PC-3 (cell line): ENCODE measurements around the gene STX17. TPM values are rescaled to one million over a fixed set of nuclear protein-coding genes. Genes with fewer than 3 reads are reported as not detected.

Experiments used
- ATAC-seq: fragments of 200-7000 bp; cut with Tn5 transposase; 2 replicates; pipeline ENCODE4 v1.9.1; 2020; ENCODE audit warnings: mild to moderate bottlenecking, moderate library complexity
- BruUV-seq: library from RNA; stranded (reverse); fragments of 400-500 nt; replicated peaks from 2 replicates; lab custom pipeline; 2021; lab: Mats Ljungman, UMichigan
- CTCF ChIA-PET: fragments of 300-600 bp; sonication (Branson Sonifier 250); formaldehyde crosslinking; loops from one replicate; lab custom pipeline; 2022; ENCODE audit warnings: antibody characterized with exemption; lab: Charles Lee
- POLR2A ChIA-PET: fragments of 300-600 bp; sonication (Branson Sonifier 250); formaldehyde crosslinking; loops from one replicate; lab custom pipeline; 2022; ENCODE audit warnings: antibody characterized with exemption; ENCODE audit not compliant: unreplicated experiment; lab: Charles Lee
- DNase-seq: peaks from one replicate; pipeline ENCODE4 v3.0.0-alpha.2; 2015
- H2AFZ ChIP-seq: fragments of 300-600 bp; sonication (generic); 2 replicates; pipeline ENCODE4 v1.6.0; 2016; ENCODE audit warnings: antibody characterized with exemption, low read length
- H3F3A ChIP-seq: fragments of 300-600 bp; sonication (generic); one replicate; pipeline ENCODE4 v1.6.0; 2017; ENCODE audit warnings: antibody characterized with exemption, low read length, control low read depth, mild to moderate bottlenecking; ENCODE audit not compliant: unreplicated experiment
- H3K27ac ChIP-seq: fragments of 300-600 bp; sonication (generic); 2 replicates; pipeline ENCODE4 v1.5.1; 2016; ENCODE audit warnings: mild to moderate bottlenecking, low read length
- H3K27me3 ChIP-seq: fragments of 300-600 bp; sonication (generic); 2 replicates; pipeline ENCODE4 v1.6.1; 2016; ENCODE audit warnings: low read length, mixed read lengths
- H3K36me3 ChIP-seq: fragments of 300-600 bp; sonication (generic); 2 replicates; pipeline ENCODE4 v1.6.1; 2016; ENCODE audit warnings: low read depth, mixed run types, low read length, mixed read lengths
- H3K4me1 ChIP-seq: fragments of 300-600 bp; sonication (generic); 2 replicates; pipeline ENCODE4 v1.5.1; 2016; ENCODE audit warnings: low read length; ENCODE audit not compliant: insufficient read depth
- H3K4me2 ChIP-seq: fragments of 300-600 bp; sonication (generic); 2 replicates; pipeline ENCODE4 v1.6.0; 2016; ENCODE audit warnings: low read length
- H3K4me3 ChIP-seq: fragments of 300-600 bp; sonication (generic); 2 replicates; pipeline ENCODE4 v1.5.1; 2016; ENCODE audit warnings: mild to moderate bottlenecking, low read length, mixed read lengths
- H3K79me2 ChIP-seq: fragments of 300-600 bp; sonication (generic); 2 replicates; pipeline ENCODE4 v1.6.1; 2017; ENCODE audit warnings: low read length, mixed read lengths
- H3K9ac ChIP-seq: fragments of 300-600 bp; sonication (generic); 2 replicates; pipeline ENCODE4 v1.6.0; 2016; ENCODE audit warnings: mild to moderate bottlenecking, low read length
- H3K9me2 ChIP-seq: fragments of 300-600 bp; sonication (generic); replicated peaks from 2 replicates; pipeline ENCODE4 v1.6.1; 2016; ENCODE audit warnings: mixed run types, low read length, mixed read lengths
- H3K9me3 ChIP-seq: fragments of 300-600 bp; sonication (generic); 2 replicates; pipeline ENCODE4 v1.6.1; 2016; ENCODE audit warnings: low read length, mixed read lengths
- H4K20me1 ChIP-seq: fragments of 300-600 bp; sonication (generic); 2 replicates; pipeline ENCODE4 v1.6.1; 2016; ENCODE audit warnings: low read length, mixed read lengths
- CTCF ChIP-seq: fragments of 300-600 bp; sonication (generic); conservative IDR thresholded peaks from 2 replicates; pipeline ENCODE4 v1.5.1; 2017; ENCODE audit warnings: antibody characterized with exemption, low read depth, mild to moderate bottlenecking, low read length
- EZH2 ChIP-seq: fragments of 300-600 bp; sonication (generic); IDR thresholded peaks from one replicate; pipeline ENCODE4 v1.6.1; 2017; ENCODE audit warnings: antibody characterized with exemption, mild to moderate bottlenecking, low read length; ENCODE audit not compliant: unreplicated experiment
- EZH2phosphoT487 ChIP-seq: fragments of 300-600 bp; sonication (generic); IDR thresholded peaks from 2 replicates; pipeline ENCODE4 v1.6.1; 2018; ENCODE audit warnings: mild to moderate bottlenecking, antibody characterized with exemption, low read length, borderline replicate concordance
- intact Hi-C: fragments of 100-400 bp; cut with micrococcal nuclease; formaldehyde crosslinking; loops from 2 replicates; pipeline ENCODE4 v1.9.0; 2023
- total RNA-seq: library from RNA; depleted of rRNA; stranded (reverse); fragments of >200 nt; gene quantifications from 2 replicates; pipeline ENCODE4 v1.2.3, GENCODE V29; 2014

STX17 gene
- total RNA-seq, 1 experiment from 2014 or later: 12.8 TPM

GRCh38 chr9:99919930-99920329 is 13.5 kb downstream of the STX17 start:
- POLR2A ChIA-PET: no interaction called here
- Histone ChIP-seq H3K9me3 (no peaks in the 10 kb centered on the region), H3K4me2 (no peak overlapping the region), H3K4me3 (no peak overlapping the region), H3K9ac (no peak overlapping the region), H3K27ac (no peak overlapping the region), H3K36me3 (peaks cover 21% of the 10 kb centered on the region), H3K4me1 (no peaks in the 10 kb centered on the region), H3K9me2 (no peaks in the 10 kb centered on the region), H3K27me3 (no peaks in the 10 kb centered on the region), H3K79me2 (no peaks in the 10 kb centered on the region), H4K20me1 (no peaks in the 10 kb centered on the region), H2AFZ (no peak overlapping the region), H3F3A (no peaks in the 10 kb centered on the region)
- DNase-seq: no peak
- TF ChIP-seq CTCF (no peak), EZH2phosphoT487 (no peak), EZH2 (no peak)
- BruUV-seq: no TSS peak
- intact Hi-C loops: no loop called here
- no peak for ATAC-seq
- CTCF ChIA-PET: no interaction called here

DNA sequence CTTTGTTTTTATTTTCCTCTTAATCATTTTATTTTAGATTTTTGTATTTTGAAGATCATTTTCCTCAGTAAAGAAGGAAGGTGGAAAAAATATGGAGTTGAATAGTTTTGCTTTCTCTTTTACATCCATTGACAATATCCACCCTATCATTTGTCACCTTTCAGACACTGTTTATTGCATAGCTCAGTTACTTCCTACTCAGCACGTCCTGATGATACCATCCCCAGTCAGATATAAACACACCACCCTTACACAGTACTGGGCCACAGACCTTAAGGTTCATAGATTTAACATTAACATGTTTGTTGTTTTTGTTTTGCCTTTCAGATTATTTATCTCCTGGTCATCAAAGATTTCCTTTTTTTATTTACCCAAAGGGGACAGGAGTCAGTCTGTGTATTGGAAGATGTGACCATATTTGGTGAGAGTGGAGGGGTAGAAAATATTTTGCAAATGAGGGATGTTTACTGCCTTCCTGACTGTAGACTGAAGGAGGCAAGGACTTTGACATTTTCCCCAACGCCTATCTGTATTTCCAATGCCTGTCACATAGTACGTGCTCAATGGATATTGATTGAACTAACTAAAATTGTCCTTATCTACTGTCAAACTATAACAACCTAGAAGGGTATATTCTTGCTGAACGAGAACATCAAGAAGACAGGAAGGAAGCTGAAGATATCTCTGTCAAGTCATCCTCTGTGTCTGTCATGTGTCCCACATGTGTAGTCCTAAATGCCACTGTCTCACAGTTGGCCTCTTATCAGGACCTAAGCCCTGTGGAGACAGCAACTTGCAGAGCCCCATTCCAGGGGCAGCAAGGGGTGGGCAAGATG is 15.6 kb downstream of the STX17 start:
- no peak overlapping the region for H3K27ac ChIP-seq
- ChIA-PET CTCF (no interaction called here), POLR2A (no interaction called here)
- H3K79me2 ChIP-seq: no peaks in the 10 kb centered on the region
- H3K27me3 ChIP-seq: no peaks in the 10 kb centered on the region
- no peak overlapping the region for H2AFZ ChIP-seq
- H4K20me1 ChIP-seq: no peaks in the 10 kb centered on the region
- no peak overlapping the region for H3K4me3 ChIP-seq
- no peak overlapping the region for H3K9ac ChIP-seq
- ATAC-seq (no peak), DNase-seq (no peak)
- H3K9me3 ChIP-seq: no peaks in the 10 kb centered on the region
- no peaks in the 10 kb centered on the region for H3K4me1 ChIP-seq
- no peak overlapping the region for H3K4me2 ChIP-seq
- H3K36me3 ChIP-seq: peaks cover 29% of the 10 kb centered on the region
- no TSS peak for BruUV-seq
- no peaks in the 10 kb centered on the region for H3F3A ChIP-seq
- TF ChIP-seq EZH2phosphoT487: no peak
- TF ChIP-seq EZH2: no peak
- no peak for TF ChIP-seq CTCF
- H3K9me2 ChIP-seq: no peaks in the 10 kb centered on the region
- intact Hi-C loops: no loop called here

- POLR2A ChIA-PET: no interaction called here
- H4K20me1 ChIP-seq: no peaks in the 10 kb centered on the region
- H3K9me3 ChIP-seq: no peaks in the 10 kb centered on the region
- H3K4me2 ChIP-seq: no peak overlapping the region
- no peaks in the 10 kb centered on the region for H3K27me3 ChIP-seq
- no peaks in the 10 kb centered on the region for H3K79me2 ChIP-seq
- peaks cover 26% of the 10 kb centered on the region for H3K36me3 ChIP-seq
- no peaks in the 10 kb centered on the region for H3K4me1 ChIP-seq
- no peaks in the 10 kb centered on the region for H3K9me2 ChIP-seq
- no peak overlapping the region for H3K9ac ChIP-seq
- H3K4me3 ChIP-seq: no peak overlapping the region
- H2AFZ ChIP-seq: no peak overlapping the region
- H3F3A ChIP-seq: no peaks in the 10 kb centered on the region
- intact Hi-C loops: no loop called here
- DNase-seq (no peak), ATAC-seq (no peak)
- H3K27ac ChIP-seq: no peak overlapping the region
- CTCF ChIA-PET: no interaction called here
- TF ChIP-seq EZH2: no peak
- no peak for TF ChIP-seq CTCF
- TF ChIP-seq EZH2phosphoT487: no peak
- no TSS peak for BruUV-seq
Observed at GRCh38 chr9:99922711-99923030, 16.2 kb downstream of the STX17 start.
